ENCODE results near the gene DDX42.

The DDX42 gene, protein sequence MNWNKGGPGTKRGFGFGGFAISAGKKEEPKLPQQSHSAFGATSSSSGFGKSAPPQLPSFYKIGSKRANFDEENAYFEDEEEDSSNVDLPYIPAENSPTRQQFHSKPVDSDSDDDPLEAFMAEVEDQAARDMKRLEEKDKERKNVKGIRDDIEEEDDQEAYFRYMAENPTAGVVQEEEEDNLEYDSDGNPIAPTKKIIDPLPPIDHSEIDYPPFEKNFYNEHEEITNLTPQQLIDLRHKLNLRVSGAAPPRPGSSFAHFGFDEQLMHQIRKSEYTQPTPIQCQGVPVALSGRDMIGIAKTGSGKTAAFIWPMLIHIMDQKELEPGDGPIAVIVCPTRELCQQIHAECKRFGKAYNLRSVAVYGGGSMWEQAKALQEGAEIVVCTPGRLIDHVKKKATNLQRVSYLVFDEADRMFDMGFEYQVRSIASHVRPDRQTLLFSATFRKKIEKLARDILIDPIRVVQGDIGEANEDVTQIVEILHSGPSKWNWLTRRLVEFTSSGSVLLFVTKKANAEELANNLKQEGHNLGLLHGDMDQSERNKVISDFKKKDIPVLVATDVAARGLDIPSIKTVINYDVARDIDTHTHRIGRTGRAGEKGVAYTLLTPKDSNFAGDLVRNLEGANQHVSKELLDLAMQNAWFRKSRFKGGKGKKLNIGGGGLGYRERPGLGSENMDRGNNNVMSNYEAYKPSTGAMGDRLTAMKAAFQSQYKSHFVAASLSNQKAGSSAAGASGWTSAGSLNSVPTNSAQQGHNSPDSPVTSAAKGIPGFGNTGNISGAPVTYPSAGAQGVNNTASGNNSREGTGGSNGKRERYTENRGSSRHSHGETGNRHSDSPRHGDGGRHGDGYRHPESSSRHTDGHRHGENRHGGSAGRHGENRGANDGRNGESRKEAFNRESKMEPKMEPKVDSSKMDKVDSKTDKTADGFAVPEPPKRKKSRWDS

DNA sequence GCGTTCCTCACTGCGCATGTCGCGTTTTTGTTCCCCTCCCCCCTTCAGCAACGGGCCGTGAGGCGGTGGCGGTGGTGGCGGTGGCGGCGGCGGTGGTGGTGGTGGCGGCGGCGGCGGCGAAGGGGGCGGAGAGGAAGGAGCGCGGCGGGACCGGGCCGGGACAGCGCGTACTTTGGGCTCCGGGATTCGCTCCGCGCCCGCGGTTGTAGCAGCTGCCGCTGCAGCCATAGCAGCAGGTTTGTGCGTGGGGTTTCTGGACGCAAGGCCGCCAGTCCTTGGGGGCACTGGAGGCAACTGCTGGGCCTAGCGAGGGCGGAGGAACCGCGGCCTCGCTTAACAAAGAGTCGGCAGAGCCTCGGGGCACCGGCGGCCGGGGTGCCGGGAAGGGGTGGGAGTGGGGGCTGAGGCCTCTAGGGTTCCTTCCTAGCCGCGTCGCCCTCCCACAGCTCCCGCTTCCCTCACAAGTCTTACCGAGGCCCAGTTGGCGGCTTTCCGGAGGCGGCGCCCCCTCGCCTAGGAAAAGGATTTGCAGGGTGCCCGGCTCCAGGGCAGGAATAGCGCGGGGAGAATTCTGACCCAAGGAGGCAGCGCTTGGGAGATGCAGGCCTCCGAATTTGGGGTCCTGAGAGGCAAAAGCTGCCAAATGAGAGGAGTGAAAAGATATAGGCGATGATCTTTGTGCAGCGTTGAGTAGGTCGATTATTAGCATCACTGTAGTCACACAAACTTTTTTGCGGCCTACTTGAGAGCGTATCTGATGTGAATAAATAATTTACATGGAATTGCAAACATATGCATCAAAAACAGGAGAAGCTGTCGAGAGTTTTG is at the start of gene DDX42:
Gene DDX42 (plus strand): TSS at position 30 of the 828 bp plus-strand sequence. CDS start 12,880 bp downstream, outside the sequence.
- peak; percentile 71 for DNase-seq

DNA sequence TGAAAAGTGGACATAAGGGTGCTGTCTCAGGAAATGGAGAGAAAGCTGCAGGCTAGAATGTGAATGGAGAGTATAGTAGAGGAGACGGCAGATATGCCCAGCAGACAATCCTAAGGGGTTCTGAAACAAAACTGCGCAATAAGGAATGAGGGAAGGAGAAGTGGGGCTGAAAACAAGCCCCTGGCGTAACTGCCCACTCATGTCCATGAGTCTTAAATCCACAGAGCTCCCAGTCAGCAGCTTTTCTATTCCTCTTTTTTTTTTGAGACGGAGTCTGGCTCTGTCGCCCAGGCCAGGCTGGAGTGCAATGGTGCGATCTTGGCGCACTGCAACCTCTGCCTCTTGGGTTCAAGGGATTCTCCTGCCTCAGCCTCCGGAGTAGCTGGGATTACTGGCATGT is 38.3 kb upstream of the DDX42 start:
- DNase-seq = no peak

DNA sequence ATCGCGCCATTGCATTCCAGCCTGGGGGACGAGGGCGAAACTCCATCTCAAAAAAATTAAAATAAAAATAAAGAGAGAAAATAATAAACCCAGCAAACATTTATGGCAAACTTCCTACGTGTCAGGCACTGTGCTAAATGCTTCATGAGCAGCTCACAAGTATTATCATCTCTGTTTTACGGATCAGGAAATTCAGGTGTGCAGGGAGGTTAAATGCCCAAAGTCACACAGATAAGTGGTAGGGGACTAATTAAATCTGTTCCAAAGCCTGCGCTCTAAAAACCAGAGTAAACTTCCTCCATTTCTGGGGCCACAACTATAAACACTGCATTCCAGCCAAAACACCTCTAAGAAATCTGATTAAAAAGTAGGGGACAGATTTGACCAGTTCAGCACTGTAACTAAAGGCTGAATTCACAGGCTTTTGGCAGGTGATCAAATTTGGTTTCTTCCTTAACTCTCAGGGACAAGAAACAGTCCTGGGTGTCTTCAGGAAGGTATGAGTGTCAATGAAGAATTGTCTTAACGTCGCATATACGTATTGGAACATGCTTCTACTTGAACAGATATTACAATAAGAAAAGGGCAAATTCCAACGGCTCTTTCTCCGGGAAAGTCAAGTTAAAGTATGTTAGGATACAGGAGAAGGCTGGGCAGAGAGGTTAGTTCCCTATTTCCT is 33.4 kb upstream of the DDX42 start:
- peak; percentile 73 for DNase-seq

DNA sequence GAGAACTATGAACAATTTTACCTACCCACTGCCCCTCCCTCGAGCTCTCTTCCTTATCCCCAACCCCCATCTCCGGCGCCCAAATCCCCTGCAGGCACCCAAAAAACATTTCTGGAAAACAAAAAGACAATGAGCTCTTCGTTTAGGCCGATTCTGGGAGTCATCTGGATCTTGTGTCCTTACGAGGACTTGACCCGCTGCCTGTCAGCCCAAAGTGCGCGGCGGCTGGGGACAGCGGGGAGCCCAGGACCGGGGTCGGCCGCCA is 32.9 kb upstream of the DDX42 start:
- DNase-seq = peak; percentile 78

- peak; percentile 99 for DNase-seq
Observed at GRCh38 chr17:63741408-63742173, 32.4 kb upstream of the DDX42 start, which contains the start of gene STRADA. TSS of gene STRADA (minus strand) at chr17:63741799. CDS start at chr17:63728369, 13,430 bp downstream.

GRCh38 chr17:63751806-63752205 is 22.2 kb upstream of the DDX42 start:
- DNase-seq = peak; percentile 93

DNA sequence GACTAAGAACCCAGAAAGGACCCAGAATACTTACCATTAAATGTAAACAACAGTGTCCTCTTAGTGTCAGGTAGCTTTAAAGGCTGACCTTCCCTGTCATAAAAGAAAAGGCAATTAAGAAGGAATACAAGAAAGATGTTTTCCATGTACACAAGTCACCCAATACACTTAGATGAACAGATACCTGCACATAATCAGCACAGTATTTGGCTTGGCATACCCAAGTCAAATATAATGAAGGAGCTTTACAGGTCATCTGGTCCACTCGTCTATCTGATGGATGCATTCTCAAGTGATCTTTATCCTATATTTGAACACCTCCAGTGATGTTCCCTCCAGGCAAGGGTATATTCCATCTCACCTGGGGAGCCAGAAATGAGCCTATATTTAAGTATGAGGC is 21.3 kb upstream of the DDX42 start:
- no peak for DNase-seq

- peak; percentile 54 for DNase-seq
Observed at GRCh38 chr17:63753215-63753614, 20.8 kb upstream of the DDX42 start.

DNA sequence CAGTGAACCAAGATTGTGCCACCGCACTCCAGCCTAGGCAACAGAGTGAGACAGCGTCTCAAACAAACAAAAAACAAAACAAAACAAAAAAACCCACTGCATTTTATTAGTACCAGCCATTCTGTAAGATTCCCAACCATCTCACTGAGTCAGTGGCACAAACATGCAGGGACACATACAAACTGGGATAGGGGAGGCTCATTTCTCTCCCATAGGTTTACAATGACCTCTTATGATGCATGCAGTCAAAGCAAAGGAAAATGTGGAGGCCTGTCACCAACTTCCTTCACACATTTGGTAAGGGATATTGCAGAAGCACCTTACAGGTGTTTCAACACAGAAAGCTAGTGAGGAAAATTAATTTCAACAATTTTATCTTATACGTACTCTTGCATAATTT is 19.9 kb upstream of the DDX42 start:
- no peak for DNase-seq

- DNase-seq = no peak
Observed at GRCh38 chr17:63758428-63758827, 15.5 kb upstream of the DDX42 start.

GRCh38 chr17:63760771-63761539 is 13.0 kb upstream of the DDX42 start:
- no peak for DNase-seq

DNA sequence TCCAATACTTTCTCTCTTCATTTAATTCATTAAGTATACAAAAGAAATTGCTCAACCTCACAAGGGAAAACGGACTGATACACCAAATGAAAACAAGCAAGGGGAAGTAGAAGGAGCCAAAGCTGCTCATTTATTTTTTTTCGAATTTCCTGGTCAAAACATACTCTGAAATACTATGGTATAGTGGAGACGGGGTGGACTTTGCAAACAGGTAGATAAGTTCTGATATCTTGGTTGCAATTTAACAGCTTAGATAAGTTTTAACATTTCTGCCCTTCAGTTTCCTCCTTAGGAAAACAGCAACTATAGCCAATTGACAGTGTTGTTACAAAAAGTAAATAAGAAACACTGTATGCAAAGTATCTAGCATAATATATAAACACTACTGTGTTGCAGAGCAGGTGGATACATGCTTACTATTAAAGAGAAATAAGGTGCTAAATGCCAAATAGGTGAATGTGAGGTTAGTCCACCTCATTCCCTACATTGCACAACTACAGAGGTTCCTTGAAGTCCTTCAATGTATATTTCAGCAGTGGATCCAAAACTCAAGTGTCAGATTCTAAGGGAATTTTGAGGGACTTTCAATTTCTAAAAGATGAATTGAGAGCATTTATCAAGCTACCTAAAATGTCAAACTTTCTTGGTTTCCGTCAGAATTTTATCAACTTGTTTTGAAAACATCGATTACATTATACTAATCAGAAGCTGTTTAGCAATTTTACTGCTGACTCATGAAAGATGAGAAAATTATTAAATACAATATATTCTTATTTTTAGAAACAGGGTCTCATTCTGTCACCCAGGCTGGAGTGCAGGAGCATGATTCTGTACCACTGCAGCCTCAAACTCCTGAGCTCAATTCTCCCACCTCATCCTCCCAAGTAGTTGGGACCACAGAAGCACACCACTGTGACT is 11.6 kb upstream of the DDX42 start:
- no peak for DNase-seq

DNA sequence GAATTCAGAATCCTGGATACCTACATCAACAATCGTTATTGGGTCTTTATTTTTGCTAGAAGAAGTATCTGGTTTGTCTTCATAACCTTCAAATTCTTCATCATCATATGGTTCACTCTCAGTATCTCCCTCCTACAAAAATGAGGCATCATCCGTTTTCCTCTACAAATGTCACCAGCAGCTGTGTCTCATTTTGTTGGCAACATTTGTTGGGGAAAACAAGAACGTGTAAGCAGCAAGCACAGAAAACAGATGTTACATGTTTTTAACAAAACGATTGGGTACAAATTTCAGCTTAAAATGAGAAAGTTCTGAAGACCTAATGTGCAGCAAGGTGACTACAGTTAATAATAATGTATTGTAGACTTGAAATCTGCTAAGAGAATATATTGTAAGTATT is 9.3 kb upstream of the DDX42 start:
- DNase-seq = no peak

DNA sequence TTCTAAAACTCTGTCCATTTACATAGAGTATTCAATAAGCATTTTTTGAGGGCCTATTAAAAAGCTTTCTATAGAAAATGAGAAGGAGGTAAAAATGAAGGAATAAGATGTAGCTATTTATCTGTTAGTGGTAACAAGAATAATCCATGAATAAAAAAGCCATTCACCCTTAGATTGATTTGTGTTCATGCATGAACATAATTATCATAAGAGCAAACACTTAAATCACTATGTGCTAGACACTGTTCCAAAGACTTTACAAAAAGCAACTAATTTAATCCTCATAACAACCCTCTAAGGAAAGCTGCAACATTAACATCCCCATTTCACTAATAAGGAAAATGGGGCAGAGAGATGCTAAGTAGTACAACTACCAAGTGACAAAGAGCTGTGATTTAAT is 7.2 kb upstream of the DDX42 start:
- no peak for DNase-seq

DNA sequence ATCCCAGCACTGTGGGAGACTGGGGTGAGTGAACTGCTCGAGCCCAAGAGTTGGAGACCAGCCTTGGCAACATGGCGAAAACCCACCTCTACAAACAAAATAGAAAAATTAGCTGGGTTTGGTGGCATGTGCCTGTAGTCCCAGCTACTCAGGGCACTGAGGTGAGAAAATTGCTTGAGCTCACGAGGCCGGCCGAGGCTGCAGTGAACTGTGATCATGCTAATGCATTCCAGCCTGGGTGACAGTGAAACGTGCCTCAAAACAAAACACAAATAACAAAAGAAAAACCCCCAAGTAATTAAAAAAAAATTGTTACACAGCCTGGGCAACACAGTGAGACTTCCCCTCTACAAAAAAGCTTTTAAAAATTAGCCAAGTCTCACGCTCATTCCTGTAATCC is 5.5 kb upstream of the DDX42 start:
- no peak for DNase-seq

DNA sequence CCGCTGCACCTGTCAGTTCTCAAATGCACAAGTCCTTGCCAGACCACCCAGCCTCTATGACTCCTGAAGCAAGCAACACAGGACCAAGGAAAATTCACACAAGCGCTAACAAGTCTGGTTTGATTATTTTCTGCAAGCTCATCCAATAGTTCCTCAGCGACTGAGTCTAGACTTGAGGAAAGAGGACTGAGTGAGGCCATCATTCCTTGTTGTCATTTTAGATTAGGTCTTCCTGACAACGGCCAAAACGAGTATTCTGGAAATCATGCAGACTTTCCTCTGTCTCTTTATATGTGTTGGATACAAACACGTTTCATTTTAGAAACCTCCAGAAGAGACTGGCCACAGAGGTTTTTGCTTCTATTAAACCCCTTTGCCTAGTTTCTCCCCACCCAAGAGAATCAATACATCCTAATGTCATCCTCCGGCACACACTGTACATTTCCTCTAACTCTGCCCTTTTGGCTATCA is 1.1 kb upstream of the DDX42 start:
- DNase-seq = peak; percentile 72

- peak; percentile 99 for DNase-seq
Observed at GRCh38 chr17:63773272-63774140, 464 bp upstream of the DDX42 start, which contains the start of gene CCDC47. TSS of gene CCDC47 (minus strand) at chr17:63773597. CDS start at chr17:63766175, 7,422 bp downstream.

DNA sequence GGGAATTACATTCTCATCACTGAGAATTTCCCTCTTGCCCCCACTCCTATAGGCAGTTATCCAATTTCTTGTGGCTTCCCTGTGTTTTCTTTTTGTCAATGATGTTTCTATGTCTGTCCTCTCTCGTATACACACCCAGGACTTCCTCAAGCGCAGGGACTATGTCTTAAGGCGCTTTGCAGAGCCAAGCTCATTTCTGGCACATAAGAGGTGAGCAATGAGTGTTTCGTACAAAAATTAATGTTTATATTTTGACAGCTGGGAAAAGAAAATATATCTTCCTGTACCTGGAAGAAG is 947 bp downstream of the DDX42 start:
- peak; percentile 59 for DNase-seq

GRCh38 chr17:63775420-63775819 is 1.4 kb downstream of the DDX42 start:
- peak; percentile 67 for DNase-seq

Data from OCI-M1 (cell line).